ENCODE results near the gene AKAP3.
A peak's percentile ranks its signal among the peaks of the same experiment; 100 is the strongest.

AKAP3 gene

GRCh38 chr12:4648501-4649357 lies at the start of gene AKAP3, which contains the start of gene NDUFA9:
Gene AKAP3 (minus strand): TSS chr12:4649051. CDS start chr12:4638196, 10,855 bp downstream.
Gene NDUFA9 (plus strand): TSS chr12:4649114. CDS start chr12:4649127, 13 bp downstream.
- FAIRE-seq = peak; percentile 92

GRCh38 chr12:4690760-4691159 lies 41.9 kb upstream of the AKAP3 start:
- no peak for FAIRE-seq

- FAIRE-seq = no peak
Measured at GRCh38 chr12:4685317-4685716, 36.5 kb upstream of the AKAP3 start.

GRCh38 chr12:4681732-4682131 lies 32.9 kb upstream of the AKAP3 start:
- no peak for FAIRE-seq

GRCh38 chr12:4679711-4680110 lies 30.9 kb upstream of the AKAP3 start:
- no peak for FAIRE-seq

- FAIRE-seq = no peak
Measured at GRCh38 chr12:4665236-4665635, 16.4 kb upstream of the AKAP3 start.

GRCh38 chr12:4663971-4664505 lies 15.2 kb upstream of the AKAP3 start:
- FAIRE-seq = no peak

- no peak for FAIRE-seq
Measured at GRCh38 chr12:4653691-4654090, 4.8 kb upstream of the AKAP3 start.

- no peak for FAIRE-seq
Measured at GRCh38 chr12:4653257-4653656, 4.4 kb upstream of the AKAP3 start.

- no peak for FAIRE-seq
Measured at GRCh38 chr12:4649358-4649661, 459 bp upstream of the AKAP3 start.

- no peak for FAIRE-seq
Measured at GRCh38 chr12:4648104-4648500, 749 bp downstream of the AKAP3 start.

GRCh38 chr12:4645023-4645422 lies 3.8 kb downstream of the AKAP3 start:
- FAIRE-seq = no peak

GRCh38 chr12:4643747-4644146 lies 5.1 kb downstream of the AKAP3 start:
- FAIRE-seq = no peak

- FAIRE-seq = no peak
Measured at GRCh38 chr12:4630262-4630661, 18.6 kb downstream of the AKAP3 start.

GRCh38 chr12:4628406-4628805 lies 20.4 kb downstream of the AKAP3 start:
- no peak for FAIRE-seq

GRCh38 chr12:4626543-4626942 lies 22.3 kb downstream of the AKAP3 start:
- no peak for FAIRE-seq

GRCh38 chr12:4621511-4621910 lies 27.3 kb downstream of the AKAP3 start:
- no peak for FAIRE-seq

- no peak for FAIRE-seq
Measured at GRCh38 chr12:4615667-4616066, 33.2 kb downstream of the AKAP3 start.

- no peak for FAIRE-seq
Measured at GRCh38 chr12:4610481-4610880, 38.4 kb downstream of the AKAP3 start.

- FAIRE-seq = no peak
Measured at GRCh38 chr12:4609071-4609470, 39.8 kb downstream of the AKAP3 start.

GRCh38 chr12:4607056-4607455 lies 41.8 kb downstream of the AKAP3 start:
- no peak for FAIRE-seq

GRCh38 chr12:4604684-4605193 lies 44.1 kb downstream of the AKAP3 start:
- peak; percentile 92 for FAIRE-seq

GRCh38 chr12:4603946-4604345 lies 44.9 kb downstream of the AKAP3 start:
- no peak for FAIRE-seq

GRCh38 chr12:4603421-4603820 lies 45.4 kb downstream of the AKAP3 start:
- no peak for FAIRE-seq

GRCh38 chr12:4595881-4596280 lies 53.0 kb downstream of the AKAP3 start:
- no peak for FAIRE-seq

Measured in G401.6 (cell line).